Epidermal melanocyte (primary cell): Measurements from ENCODE around the gene PDHX.
"Not testable (repeated sequence)": the region's sequence is repeated elsewhere in the genome, so short reads cannot be mapped to it uniquely, and the experiment has no call there.

ENCODE experiments used
- DNase-seq: peaks from one replicate; pipeline ENCODE4 v3.0.0; 2011; ENCODE audit warnings: low spot score; ENCODE audit not compliant: insufficient read length

PDHX gene

DNA sequence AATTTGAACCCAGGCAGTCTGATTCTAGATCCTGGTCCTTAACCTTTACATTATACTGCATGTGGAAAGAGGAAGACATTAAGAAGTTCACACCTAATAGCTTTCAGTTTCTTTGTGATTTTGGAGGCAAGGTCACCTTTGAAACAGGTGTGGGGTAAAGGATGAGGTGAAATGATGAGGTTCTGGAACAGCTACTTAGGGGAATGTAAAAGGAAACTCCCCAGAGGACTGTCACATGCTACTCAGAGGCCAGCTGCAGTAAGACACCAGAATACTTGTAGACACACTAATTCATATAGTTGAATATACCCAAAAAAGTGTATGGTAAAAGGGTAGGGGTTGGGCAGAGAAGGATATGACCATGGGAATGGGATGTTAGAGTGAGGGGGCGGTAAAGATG lies 5.6 kb upstream of the PDHX start:
- no peak for DNase-seq

DNA sequence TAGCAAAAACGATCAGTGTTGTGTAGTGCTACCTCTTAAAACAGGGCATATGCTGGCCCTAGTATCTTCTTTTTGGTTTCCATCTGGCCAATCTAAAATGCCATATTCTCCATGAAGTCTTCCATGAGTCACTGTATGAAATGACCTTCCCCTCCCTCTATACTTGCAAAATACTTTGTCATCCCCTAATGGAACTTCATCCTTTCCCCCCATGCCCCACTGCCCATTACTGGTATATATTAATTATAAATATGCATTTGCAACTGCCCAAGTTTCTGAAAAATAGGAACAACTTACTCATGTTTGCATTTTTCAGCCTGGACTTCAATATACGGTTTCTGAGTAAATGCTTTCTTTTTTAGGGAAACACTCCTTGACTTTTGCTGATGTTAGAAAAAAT lies 4.7 kb upstream of the PDHX start:
- DNase-seq = no peak

DNA sequence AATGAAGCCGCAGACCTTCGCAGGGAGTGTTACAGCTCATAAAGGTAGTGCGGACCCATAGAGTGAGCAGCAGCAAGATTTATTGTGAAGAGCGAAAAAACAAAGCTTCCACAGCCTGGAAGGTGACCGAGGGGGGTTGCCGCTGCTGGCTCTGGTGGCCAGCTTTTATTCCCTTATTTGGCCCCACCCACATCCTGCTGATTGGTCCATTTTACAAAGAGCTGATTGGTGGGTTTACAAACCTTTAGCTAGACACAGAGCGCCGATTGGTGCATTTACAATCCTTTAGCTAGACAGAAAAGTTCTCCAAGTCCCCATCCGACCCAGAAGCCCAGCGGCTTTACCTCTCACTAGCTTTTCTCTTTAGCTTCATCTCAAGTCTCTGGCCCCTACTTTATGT lies 2.9 kb upstream of the PDHX start:
- DNase-seq = not testable (repeated sequence)

DNA sequence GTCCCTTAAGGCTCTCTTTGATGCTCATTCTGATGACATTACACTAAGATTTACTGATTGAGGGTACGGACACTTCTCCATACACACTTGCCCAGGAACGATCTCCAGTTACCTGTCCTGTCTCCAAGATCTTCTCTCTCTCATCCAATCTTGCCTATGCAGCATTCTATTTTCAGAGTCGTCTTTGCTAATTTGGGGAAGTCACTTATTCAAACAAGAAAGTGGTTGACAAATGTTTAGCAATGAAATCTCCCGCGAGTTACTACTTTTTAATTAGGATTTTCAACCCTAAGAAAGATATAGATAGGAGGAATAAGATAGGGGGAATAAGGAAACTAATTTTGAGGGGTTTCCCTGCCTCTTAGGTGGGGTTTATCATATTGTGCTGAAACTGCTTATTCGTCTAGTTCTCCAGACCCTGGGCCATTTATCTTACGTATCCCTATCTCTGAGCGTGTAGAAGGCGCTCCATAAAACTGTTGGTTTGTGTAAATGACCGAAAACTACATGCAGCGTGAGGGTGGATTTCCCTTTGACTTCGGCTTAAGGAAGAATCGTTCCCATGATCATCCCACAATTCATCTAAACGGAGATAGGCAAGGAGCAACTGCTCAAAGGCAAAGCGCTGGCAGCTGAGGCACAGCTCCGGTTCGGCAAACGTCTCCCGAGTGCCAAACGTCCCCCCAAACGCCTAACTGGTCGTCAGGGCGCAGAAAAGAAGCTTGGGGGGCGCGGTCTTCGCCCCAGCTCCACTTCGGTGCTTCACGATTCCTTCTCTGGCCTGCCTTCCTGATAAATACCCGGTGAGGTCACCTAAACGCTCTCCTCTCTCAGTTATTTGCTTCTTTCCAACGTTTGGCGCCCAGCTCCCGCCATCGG lies 1.0 kb upstream of the PDHX start:
- no peak for DNase-seq

DNA sequence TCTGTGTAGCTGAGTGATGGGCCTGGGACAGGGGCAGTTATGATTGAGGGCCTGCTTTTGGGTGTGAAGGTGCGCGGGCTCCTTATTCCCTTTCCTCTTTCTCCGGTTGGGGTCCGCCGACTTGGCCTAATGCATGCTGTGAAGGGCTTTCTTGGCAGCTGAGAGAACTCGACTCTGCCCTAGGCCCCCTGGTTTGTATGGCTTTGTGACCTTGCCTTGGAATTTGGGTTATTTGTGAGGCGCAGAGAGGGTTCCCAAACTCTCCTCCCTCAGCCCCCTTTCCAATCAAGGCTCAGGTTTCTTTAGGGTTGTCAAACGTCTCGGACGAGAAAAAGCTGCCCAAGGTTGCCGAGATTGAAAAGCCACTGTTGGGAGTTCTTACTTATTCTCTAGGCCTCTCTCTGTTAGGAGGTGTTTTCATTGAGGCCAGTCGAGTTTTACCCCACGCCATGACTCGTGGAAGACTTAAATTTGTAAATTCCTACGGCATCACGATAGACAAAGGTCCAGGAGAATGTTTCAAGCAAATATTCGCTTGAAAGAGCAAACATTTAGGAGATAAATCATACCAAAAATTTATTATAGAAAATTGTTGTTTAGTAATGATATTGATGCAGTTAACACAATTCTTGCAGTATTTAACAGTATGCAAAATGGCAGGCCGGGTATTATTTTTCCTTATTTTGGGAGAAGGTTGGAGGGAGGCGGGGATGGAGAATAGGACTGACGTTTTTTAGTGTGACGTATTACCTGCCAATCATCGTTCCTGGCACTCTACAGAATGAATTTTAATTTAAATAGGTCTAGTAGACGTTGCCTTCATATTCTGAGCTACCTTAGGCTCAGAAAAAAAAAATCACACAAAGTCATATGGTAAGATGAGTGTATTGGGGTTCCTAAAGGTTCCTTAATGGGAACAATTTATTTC lies 689 bp downstream of the PDHX start:
- no peak for DNase-seq

DNA sequence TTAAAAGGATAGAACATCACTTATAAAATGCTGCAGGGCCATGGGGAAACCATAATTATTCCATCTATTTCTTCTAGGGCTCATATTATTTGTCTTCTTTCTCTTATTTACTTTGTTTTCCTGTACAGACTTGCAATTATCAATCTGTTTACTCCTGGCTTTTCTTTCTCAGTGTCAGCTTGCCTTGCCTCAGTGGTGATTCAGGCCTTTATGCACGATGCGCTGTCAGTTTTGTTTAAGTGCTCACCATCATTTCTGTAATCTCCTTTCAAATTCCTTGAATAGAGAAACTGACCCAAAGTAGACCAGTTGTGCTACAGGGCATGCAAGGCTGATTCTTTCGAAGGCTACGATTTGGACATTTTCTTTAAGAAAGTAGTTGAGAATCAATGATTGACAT lies 4.7 kb downstream of the PDHX start:
- DNase-seq = no peak

DNA sequence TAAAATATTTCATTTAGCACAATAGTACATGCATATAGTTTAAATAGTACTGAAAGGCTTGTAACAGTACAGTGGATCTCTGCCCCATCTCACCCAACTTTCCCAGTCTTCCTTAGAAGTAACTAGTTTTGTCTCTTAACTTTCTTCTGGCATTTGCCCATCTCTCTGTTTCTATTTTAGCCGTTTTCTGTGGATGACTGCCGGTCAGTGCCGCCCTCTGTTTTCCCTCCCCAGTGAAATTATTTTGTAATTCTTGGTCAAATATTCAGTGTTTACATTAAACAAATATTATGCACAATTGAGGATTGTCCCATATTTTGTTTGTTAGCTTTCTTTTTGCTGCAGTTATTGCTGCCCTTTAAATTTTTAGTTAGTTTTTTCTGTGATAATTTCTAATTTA lies 8.3 kb downstream of the PDHX start:
- no peak for DNase-seq

DNA sequence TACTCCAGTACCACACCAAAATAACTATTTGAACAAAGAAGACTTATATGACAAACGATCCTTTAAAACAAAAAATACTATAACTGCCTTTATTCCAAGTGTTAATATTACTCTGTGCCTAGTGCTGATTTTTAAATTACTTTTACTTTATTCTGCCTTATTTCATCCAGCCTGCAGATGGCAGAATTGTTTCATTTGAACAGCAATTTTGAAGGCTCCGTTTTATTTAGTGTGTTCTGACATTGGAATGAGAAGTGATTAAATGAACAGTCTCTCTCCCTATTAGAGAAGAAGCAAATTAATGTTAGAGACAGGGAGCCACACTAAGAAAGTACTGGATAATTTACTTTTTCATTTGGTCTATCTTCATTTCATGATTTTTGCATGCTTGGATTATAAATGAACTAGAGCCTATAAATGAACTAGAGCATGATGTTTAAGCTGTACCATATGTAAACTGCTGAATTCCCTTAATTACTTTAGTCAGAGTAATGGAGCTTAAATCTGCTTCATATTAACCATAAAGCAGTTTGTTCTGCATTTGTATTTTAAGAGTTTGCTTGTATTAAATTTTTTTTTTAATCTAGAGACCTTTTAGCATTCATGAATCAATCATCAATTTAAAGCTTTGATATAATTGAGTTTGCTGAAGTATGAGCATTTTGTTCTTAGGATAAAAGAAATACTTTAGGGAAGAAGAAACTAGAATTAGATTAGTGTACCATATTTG lies 9.8 kb downstream of the PDHX start:
- DNase-seq = no peak

DNA sequence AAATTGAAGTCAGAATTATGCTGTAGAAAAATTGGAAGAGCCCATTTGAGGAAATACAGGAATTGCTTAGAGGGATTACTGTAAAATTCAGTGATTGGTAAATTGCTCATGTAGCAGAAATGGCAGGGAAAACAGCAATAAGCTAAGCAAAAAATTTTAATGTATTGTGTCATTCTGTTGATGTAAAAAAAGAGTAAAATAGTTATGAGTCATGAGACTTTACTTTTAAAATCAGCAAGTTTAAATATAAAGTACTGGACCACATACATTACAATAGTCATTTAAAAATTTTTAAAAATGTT lies 10.4 kb downstream of the PDHX start:
- DNase-seq = no peak

DNA sequence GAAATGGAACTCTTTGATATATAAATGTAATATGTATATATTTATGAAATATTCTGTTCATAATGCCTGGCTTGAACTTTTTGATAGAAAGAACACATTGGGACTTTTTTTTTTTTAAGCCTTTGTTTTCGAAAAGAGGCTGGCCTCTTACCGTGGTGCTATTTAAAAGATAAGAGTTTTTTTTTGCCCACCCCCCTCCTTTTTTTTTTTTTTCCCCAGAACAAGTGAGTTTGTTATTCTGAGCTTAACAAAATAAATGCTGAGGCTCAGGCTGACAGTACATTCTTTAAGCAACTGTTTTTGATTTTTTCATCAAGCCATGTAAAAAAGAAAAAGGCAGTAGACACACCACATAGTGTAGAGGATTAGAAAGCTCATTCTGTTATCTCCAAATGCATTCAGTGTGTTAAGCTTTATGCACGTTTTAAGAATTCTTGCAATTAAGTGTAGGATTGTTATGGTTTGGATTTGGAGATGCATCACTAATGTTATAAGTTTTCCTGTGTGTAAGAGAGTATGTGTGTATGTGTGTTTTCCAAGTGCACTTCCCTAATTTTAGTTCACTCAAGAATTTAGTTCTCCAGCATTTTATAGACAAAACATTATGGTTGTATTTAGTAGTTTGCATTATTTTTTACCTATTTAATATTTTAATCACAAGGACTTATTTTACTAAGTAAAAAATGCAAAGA lies 12.0 kb downstream of the PDHX start:
- DNase-seq = no peak

DNA sequence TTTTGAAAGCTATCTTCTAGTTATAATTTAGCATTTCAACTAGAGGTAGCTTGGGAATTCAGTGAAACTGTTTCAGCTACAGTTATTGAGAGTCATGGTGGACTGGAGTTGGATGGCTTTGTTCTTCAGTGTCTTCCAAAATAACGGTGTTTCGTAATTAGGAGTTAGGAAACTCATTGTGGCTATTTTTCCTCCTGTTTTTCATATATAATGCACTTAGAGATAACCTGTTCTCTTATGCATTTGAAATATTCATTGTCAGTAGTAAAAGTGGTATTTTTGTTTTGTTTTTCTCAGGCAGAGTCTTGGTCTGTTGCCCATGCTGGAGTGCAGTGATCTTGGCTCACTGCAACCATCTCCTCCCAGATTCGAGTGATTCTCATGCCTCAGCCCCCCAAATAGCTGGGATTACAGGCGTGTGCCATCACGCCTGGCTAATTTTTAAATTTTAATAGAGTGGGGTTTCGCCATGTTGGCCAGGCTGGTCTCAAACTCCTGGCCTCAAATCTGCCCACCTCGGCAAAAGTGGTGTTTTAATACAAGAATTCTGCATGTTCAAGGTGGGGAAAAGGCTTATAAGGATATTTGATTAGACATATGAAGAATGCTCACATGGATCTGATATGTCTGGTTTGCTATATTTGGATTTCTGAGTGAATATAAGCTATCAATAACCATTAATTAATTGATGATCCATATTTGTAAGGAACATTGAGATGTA lies 12.7 kb downstream of the PDHX start:
- no peak for DNase-seq

DNA sequence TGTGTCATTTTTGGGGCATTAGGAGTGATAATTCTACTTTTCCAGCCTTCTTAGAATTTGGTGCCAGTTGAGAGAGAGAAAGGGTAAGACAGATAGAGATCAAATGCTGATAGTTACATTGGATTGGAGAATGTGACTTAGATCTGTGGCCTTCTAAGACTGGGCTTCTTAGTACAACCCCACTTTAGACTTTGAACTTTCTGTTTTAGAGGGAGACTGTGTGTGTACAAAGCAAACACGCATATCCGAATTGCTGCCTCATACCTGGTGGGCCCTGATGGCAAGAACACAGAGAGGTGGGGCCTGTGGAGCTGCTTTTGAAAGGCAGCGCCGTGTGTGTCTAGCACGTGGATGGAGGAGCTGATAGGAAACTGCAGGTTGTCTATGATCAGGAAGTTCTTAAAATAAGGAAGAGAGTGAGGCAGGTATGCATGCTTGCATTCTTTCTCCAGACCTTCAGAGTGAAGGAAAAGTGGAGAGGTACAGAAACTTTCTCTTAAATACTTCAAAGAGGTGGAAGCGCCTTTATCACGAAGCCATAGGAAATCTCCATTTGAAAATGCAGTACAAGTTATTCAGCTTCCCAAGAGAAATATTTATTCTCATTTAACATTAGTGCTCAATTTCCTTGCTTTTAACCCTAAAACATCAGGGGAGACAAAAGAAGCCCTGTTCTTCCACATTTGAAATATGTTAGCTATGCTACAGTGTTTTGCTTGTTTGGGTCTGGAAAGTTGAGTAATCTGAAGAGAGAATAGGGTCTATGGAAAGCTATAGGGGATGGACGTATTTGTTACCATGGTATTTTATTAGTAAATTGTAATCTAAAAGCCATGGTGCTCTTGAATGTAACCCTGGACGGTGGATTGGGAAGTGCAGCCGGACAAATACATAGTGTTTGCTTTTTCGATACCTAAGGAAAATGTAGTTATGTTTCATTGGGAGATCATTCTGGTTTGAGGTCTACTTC lies 13.7 kb downstream of the PDHX start:
- no peak for DNase-seq

DNA sequence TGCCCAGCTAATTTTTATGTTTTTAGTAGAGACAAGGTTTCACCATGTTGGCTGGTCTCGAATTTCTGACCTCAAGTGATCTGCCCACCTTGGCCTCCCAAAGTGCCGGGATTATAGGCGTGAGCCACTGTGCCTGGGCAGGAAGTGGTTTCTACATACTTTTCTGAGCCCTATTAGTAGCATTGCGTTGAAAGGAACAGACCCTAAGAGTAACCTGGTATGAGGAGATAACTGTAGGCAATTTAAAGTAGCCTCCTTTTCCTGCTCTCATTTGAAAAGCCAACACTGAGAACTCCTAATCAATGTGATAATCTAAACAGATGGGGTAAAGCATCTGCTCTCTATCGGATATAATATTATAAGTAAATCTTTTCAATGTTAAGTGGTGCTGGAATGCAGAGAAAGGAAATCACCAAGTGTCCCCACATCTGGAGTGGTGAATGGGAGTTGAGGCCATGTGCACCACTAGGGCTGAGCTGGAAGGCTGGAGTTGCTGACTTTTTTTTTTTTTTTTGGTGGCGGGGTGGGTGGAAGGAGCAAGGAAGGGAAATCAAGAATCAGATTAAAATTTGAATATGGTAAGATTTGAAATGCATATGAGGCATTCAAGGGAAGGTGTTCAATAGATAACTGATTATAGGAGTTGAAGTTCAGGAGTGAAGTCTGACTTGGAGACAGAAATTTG lies 20.7 kb downstream of the PDHX start:
- DNase-seq = no peak

DNA sequence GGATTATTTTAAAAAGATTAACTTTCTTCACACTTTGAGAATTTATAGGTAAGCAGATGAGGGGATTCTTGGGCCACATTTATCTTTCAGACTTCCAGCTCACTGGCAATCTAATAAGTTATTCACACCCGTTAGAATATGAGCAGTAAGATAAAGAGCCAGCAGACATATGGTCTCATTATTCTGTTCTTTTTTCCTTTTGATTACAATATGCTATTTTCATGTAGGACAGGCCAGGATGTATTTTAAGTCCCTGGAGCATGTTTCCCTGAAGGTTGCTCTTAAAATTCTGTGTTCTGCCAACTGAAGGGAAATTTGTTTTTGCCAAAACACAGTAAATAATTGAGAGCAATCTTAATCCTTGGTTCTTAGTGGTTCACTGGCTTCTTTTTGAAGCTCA lies 22.2 kb downstream of the PDHX start:
- DNase-seq = no peak

DNA sequence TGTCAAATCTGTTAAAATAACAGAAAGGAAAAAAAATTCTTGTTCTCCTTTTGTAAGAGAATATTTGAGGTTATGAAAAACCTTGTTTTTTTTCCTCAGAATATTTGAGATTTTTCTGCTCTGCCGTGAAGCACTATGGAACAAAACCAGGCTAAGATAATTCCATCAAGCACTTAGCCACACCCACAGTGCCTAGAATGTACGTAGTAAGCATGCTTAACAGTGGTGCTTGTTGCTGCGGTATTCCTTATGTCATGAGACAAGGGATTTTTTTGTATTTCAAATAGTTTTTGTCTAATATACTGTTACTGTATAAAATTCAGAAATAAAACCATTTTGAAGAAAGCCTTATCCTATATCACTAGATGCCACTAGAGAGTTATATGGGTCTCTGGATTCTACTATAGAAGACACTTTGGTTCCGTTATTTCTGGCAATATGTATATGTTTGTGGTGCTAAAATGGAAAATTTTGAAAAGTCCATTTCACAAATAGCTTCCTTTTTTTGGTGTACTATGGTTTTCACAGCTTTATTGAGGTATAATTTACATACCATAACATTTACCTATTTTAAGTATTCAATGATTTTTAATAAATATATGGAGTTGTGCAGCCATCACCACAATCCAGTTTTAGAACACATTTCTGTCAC lies 23.7 kb downstream of the PDHX start:
- DNase-seq = no peak

DNA sequence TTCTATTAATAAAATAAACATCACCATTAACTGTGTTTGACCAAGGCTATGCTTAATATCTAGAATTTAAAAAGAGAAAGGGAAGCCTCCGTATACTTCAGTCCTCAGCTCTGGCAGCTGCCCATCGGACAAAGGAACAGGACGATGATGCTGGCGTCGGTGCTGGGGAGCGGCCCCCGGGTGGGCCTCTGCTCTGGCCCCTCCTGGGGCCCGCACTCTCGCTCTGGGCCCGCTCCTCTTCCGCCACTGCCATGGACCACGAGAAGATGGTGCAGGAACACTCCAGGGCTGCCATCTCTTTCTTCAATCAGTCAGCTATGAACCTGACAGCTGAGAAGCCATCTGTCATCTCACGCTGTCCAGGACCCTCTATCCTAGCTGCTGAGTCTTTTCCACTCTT lies 25.3 kb downstream of the PDHX start:
- DNase-seq = no peak

DNA sequence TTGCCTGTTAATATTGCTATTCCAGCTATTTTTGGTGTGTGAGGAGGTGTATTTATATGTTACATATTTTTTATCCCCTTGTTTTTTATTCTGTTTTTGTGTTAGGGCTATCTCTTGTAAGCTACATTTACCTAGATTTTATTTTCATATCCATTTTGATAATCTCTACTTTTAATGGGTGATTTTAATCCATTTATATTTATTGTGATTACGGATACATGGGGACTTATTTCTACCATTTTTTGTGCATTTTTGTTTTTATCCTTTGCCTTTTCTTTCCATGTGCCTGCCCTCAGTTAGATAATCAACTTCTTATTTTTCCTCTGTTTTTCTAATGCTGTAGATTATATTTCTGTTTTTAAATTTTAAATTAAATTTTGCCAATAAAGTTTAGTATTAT lies 28.3 kb downstream of the PDHX start:
- DNase-seq = no peak

DNA sequence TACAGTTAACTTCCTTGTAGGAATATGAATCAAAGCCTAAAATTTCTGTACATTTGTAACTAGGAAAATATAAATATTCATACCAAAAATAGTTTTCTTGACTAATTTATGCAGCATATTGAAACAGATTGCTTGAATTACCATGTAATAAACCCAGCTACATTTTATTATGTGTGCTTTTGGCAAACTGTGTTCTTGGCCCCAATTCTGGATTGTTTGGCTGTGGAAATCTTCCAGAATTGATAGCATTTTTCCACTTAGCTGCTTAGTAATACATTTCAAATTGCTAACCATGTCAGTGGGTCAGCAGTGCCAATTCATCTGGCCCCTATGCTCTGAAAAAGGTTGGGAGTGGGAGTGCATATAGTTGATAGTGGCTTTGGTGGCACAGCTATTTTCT lies 32.3 kb downstream of the PDHX start:
- DNase-seq = no peak

DNA sequence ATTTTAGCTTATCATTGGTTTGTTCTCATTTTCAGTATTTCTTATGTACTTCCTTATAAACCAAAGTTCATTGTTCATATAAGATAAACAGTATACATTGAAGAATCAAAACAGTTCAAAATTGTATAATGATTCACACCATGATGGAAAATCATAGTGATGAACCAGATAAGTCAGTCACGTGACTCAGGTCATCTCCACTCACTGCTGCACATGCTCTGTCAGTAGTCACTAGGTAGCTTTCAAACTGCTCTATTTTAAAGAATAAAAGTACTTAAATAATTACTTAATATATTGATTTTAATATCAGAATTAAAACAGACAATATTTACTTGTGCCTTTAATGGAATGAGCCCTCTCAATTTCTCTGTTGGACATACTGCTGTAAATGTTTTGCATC lies 37.5 kb downstream of the PDHX start:
- DNase-seq = no peak
